Lung (tissue), 12 donors: ENCODE measurements around the gene SCGB1D4. TPM values are rescaled to one million over a fixed set of nuclear protein-coding genes. Genes with fewer than 3 reads are reported as not detected.
A peak's percentile ranks its signal among the peaks of the same experiment; 100 is the strongest.
"Not testable (repeated sequence)": the region's sequence is repeated elsewhere in the genome, so short reads cannot be mapped to it uniquely, and the experiment has no call there.

Experiments
- ATAC-seq: fragments of 200-7000 bp; cut with Tn5 transposase; one replicate; pipeline ENCODE4 v1.9.1; 2020; ENCODE audit warnings: moderate number of reproducible peaks; ENCODE audit not compliant: insufficient read depth, low FRiP score
- DNase-seq, 3 donors: peaks; one replicate each; pipeline ENCODE4 v3.0.0-alpha.2; 2013 to 2017
- H3K27ac ChIP-seq, 2 donors: one replicate each; pipeline ENCODE4 v1.5.1; 2013; ENCODE audit warnings: mild to moderate bottlenecking in 2 of 2, moderate library complexity in 2 of 2, control low read depth in 1 of 2, inconsistent platforms in 1 of 2, low read depth in 1 of 2, low read length in 1 of 2
- H3K27me3 ChIP-seq, 3 donors: one replicate each; pipeline ENCODE4 v1.5.1; 2013; ENCODE audit warnings: low read length in 2 of 3; ENCODE audit not compliant: control insufficient read depth in 3 of 3, insufficient read depth in 3 of 3
- H3K36me3 ChIP-seq, 4 donors: one replicate each; pipeline ENCODE4 v1.5.1; 2013; ENCODE audit warnings: low read length in 4 of 4, mild to moderate bottlenecking in 1 of 4, moderate library complexity in 1 of 4; ENCODE audit not compliant: control insufficient read depth in 4 of 4, insufficient read depth in 4 of 4
- H3K4me1 ChIP-seq, 5 donors: one replicate each; pipeline ENCODE4 v1.5.1; 2013; ENCODE audit warnings: low read length in 5 of 5, mild to moderate bottlenecking in 2 of 5, moderate library complexity in 1 of 5; ENCODE audit not compliant: control insufficient read depth in 5 of 5, insufficient read depth in 5 of 5
- H3K4me3 ChIP-seq: one replicate; pipeline ENCODE4 v1.5.1; 2013; ENCODE audit warnings: mild to moderate bottlenecking, control low read depth, moderate library complexity
- H3K9ac ChIP-seq, 2 donors: one replicate each; pipeline ENCODE4 v1.5.1; 2013; ENCODE audit warnings: low read length in 2 of 2, control low read depth in 1 of 2; ENCODE audit not compliant: insufficient read depth in 1 of 2
- H3K9me3 ChIP-seq, 4 donors: one replicate each; pipeline ENCODE4 v1.5.1; 2013; ENCODE audit warnings: low read length in 3 of 4, mild to moderate bottlenecking in 1 of 4, moderate library complexity in 1 of 4; ENCODE audit not compliant: control insufficient read depth in 4 of 4, insufficient read depth in 3 of 4
- WGBS, 2 donors: extraction: QIAGEN DNeasy Blood & Tissue Kit; methylation state at CpG; one replicate each; pipeline ENCODE4 v1.1.7; 2013; 5-methylcytosine and 5-hydroxymethylcytosine counted together
- polyA plus RNA-seq, 2 donors: library from polyadenylated mRNA; stranded (reverse); fragments of 200-250 nt; gene quantifications; one replicate each; pipeline ENCODE4 v1.2.1, GENCODE V29; 2013
- total RNA-seq, 2 donors: library from RNA; depleted of rRNA in 1 of 2; stranded (reverse); fragments of >200 nt in 1 of 2; gene quantifications; one replicate each; pipeline ENCODE4 v1.2.1, GENCODE V29; 2014 to 2021
- TF ChIP-seq, protein P1 (sequence below): IDR thresholded peaks from 2 replicates; pipeline ENCODE4 v1.5.1; 2012; ENCODE audit warnings: mild to moderate bottlenecking; ENCODE audit errors: control extremely low read depth, extremely low read depth
- donor health status: control.
- donor health status: control.
- donor health status: Bipolar disorder and iron deficiency.
- donor health status: healthy.
- donor health status: DM: yes; HTN: yes; CAD: no.

The SCGB1D4 gene
- total and polyA plus RNA-seq, 4 donors = not detected

DNA sequence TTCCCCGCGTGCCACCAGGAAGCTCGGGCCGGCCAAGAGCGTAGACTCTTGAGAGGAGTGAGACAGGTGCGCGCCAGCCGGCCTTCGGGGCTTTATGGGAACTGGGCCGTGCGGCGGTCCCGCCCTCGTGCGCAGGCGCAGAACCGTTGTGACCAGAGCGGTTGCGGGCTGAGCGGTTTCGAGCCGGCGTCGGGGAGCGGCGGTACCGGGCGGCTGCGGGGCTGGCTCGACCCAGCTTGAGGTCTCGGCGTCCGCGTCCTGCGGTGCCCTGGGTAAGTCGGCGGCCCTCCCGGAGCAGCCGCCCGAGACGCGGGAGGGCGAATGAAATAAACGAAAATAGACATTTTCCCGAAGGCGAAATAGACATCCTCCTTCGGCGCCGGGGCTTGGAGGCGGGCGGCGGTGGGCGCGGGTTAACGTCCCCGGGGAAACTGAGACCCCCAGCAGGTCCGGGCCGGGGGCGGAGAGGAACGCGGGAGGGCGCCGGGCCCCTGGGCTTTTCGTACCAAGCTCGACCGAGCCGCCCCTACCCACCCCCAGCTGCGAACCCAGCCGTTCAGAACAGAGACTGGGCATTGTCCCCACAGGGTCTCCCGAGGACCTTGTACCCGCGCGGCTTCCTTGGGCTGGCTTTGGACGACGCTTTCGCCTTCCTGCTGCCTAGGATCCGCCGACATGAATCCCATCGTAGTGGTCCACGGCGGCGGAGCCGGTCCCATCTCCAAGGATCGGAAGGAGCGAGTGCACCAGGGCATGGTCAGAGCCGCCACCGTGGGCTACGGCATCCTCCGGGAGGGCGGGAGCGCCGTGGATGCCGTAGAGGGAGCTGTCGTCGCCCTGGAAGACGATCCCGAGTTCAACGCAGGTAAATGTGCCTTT, 38.7 kb upstream of the SCGB1D4 start, which contains the start of gene ASRGL1:
Gene ASRGL1, plus strand, starts transcription at position 146 of the 879 bp plus-strand sequence. Its CDS starts 530 bp downstream, at position 676.
- Histone ChIP-seq H3K27ac (peak within 1 kb of the TSS in 1 of 2 donors; percentile 23), H3K36me3 (no peaks in the 10 kb centered on the region), H3K4me3 (peak within 1 kb of the TSS; percentile 36), H3K27me3 (peaks cover 0 to 77% (median 32%) of the 10 kb centered on the region in 3 donors), H3K9me3 (no peaks in the 10 kb centered on the region), H3K4me1 (peaks cover 0 to 3% (median 0%) of the 10 kb centered on the region in 5 donors), H3K9ac (peak within 1 kb of the TSS in 1 of 2 donors; percentile 17)
- WGBS, 2 donors = 0 to 1% methylated on average over 93 to 98 of the region's 98 CpGs
- peak; percentile 56 to 67 (median 62) for DNase-seq
- TF ChIP-seq, protein P1, sequence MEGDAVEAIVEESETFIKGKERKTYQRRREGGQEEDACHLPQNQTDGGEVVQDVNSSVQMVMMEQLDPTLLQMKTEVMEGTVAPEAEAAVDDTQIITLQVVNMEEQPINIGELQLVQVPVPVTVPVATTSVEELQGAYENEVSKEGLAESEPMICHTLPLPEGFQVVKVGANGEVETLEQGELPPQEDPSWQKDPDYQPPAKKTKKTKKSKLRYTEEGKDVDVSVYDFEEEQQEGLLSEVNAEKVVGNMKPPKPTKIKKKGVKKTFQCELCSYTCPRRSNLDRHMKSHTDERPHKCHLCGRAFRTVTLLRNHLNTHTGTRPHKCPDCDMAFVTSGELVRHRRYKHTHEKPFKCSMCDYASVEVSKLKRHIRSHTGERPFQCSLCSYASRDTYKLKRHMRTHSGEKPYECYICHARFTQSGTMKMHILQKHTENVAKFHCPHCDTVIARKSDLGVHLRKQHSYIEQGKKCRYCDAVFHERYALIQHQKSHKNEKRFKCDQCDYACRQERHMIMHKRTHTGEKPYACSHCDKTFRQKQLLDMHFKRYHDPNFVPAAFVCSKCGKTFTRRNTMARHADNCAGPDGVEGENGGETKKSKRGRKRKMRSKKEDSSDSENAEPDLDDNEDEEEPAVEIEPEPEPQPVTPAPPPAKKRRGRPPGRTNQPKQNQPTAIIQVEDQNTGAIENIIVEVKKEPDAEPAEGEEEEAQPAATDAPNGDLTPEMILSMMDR = no peak
- peak; percentile 85 for ATAC-seq

DNA sequence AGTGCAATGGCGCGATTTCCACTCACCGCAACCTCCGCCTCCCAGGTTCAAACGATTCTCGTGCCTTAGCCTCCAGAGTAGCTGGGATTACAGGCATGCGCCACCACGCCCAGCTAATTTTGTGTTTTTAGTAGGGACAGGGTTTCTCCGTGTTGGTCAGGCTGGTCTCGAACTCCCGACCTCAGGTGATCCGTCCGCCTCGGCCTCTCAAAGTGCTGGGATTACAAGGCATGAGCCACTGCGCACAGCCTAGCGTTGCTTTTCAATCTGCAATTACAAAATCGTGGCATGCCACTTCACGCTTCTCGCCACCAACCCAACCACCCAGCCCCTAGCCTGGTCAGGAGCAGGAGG, 38.1 kb upstream of the SCGB1D4 start:
- H3K9me3 ChIP-seq, H3K36me3 ChIP-seq, H3K4me1 ChIP-seq, ATAC-seq, H3K9ac ChIP-seq, DNase-seq: not testable (repeated sequence)
- peaks cover 0 to 79% (median 32%) of the 10 kb centered on the region in 3 donors for H3K27me3 ChIP-seq
- 58% methylated on average over 19 of the region's 19 CpGs for WGBS, 2 donors
- H3K4me3 ChIP-seq = peak overlapping the region; percentile 36
- H3K27ac ChIP-seq = peak overlapping the region in 1 of 2 donors; percentile 23

DNA sequence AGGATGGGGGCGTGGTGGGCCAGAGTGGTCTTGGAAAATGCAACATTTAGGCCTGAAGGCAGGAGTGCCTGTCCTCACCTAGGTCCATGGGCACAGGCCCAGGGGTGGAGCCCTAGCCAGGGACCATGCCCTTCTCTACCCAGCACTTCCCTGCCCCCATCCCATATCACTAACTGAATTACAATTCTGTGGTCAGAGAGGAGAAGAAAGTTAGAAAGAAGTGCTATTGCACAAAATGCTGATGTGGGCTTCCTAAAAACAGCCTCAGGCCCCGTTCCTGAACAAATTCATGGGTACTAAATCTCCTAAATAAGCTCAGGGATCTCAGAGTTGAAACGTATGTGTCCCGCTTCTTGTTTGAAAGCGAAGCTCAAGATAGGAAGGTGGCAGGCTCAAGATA, 34.9 kb upstream of the SCGB1D4 start:
- no peak overlapping the region for H3K4me3 ChIP-seq
- 49 to 76% methylated on average over 5 of the region's 5 CpGs for WGBS, 2 donors
- no peaks in the 10 kb centered on the region for H3K36me3 ChIP-seq
- TF ChIP-seq, protein P1 = no peak
- no peaks in the 10 kb centered on the region for H3K9me3 ChIP-seq
- H3K4me1 ChIP-seq = peaks cover 0 to 3% (median 0%) of the 10 kb centered on the region in 5 donors
- H3K27ac ChIP-seq = no peak overlapping the region
- H3K9ac ChIP-seq = no peak overlapping the region
- H3K27me3 ChIP-seq = peaks cover 0 to 70% (median 30%) of the 10 kb centered on the region in 3 donors
- ATAC-seq = no peak
- DNase-seq = no peak

DNA sequence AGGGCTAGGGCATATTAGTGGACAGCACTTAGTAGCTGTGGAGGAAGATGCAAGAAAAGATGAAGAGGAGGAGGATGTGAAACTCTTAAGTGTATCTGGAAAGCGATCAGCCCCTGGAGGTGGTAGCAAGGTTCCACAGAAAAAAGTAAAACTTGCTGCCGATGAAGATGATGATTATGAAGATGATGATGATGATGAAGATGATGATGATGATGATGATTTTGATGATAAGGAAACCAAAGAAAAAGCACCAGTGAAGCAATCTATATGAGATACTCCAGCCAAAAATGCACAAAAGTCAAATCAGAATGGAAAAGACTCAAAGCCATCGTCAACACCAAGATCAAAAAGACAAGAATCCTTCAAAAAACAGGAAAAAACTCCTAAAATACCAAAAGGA, 32.4 kb upstream of the SCGB1D4 start:
- H3K9ac ChIP-seq, H3K36me3 ChIP-seq, ATAC-seq, H3K27ac ChIP-seq, H3K4me3 ChIP-seq, DNase-seq, H3K9me3 ChIP-seq, H3K4me1 ChIP-seq: not testable (repeated sequence)
- WGBS, 2 donors = 71 to 80% methylated on average over 3 of the region's 3 CpGs
- H3K27me3 ChIP-seq = peaks cover 0 to 52% (median 13%) of the 10 kb centered on the region in 3 donors

DNA sequence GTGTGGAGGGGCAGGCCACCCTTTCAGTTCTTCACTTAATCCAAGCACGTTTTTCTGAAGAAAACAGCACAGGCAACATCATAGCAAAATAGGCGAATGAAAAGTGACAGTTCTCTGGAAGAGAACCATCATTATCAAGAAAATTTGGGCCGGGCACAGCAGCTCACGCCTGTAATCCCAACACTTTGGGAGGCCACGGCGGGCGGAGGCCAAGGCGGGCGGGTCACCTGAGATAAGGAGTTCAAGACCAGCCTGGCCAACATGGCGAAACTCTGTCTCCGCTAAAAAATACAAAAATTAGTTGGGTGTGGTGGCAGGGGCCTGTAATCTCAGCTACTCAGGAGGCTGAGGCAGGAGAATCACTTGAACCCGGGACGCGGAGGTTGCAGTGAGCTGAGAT, 28.7 kb upstream of the SCGB1D4 start:
- not testable (repeated sequence) for H3K4me3 ChIP-seq, H3K4me1 ChIP-seq, H3K9ac ChIP-seq, ATAC-seq, H3K9me3 ChIP-seq, H3K36me3 ChIP-seq, H3K27ac ChIP-seq, DNase-seq
- peaks cover under 1 to 37% (median 13%) of the 10 kb centered on the region in 3 donors for H3K27me3 ChIP-seq
- 90 to 92% methylated on average over 14 of the region's 14 CpGs for WGBS, 2 donors

DNA sequence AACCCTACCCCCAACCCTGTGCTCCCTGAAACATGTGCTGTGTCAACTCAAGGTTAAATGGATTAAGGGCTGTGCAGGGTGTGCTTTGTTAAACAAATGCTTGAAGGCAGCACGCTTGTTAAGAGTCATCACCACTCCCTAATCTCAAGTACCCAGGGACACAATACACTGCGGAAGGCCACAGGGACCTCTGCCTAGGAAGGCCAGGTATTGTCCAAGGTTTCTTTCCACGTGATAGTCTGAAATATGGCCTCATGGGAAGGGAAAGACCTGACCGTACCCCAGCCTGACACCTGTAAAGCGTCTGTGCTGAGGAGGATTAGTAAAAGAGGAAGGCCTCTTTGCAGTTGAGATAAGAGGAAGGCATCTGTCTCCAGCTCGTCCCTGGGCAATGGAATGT, 27.8 kb upstream of the SCGB1D4 start:
- H3K36me3 ChIP-seq, H3K9ac ChIP-seq, H3K9me3 ChIP-seq, H3K4me1 ChIP-seq, DNase-seq, H3K27ac ChIP-seq, H3K4me3 ChIP-seq, ATAC-seq: not testable (repeated sequence)
- peaks cover 2 to 33% (median 13%) of the 10 kb centered on the region in 3 donors for H3K27me3 ChIP-seq
- WGBS, 2 donors = 32 to 47% methylated on average over 6 of the region's 6 CpGs
